IPS DF 4.7 (cell line): ENCODE measurements around the gene ANAPC15.

Source experiments
- DNase-seq: peaks from one replicate; pipeline ENCODE4 v3.0.0-alpha.2; 2013; ENCODE audit warnings: low spot score; ENCODE audit errors: extremely low read depth

The ANAPC15 gene

GRCh38 chr11:72085621-72086351, 26.7 kb downstream of the ANAPC15 start:
- no peak for DNase-seq

GRCh38 chr11:72084965-72085364, 27.5 kb downstream of the ANAPC15 start:
- DNase-seq = no peak

GRCh38 chr11:72084076-72084475, 28.4 kb downstream of the ANAPC15 start:
- no peak for DNase-seq

GRCh38 chr11:72083414-72083813, 29.1 kb downstream of the ANAPC15 start:
- no peak for DNase-seq

- no peak for DNase-seq
These were observed 30.6 kb downstream of the ANAPC15 start for GRCh38 chr11:72081821-72082453.

GRCh38 chr11:72081184-72081644, 31.3 kb downstream of the ANAPC15 start:
- no peak for DNase-seq

GRCh38 chr11:72080326-72081183, 31.9 kb downstream of the ANAPC15 start, which contains the start of the genes LRRC51 and NUMA1:
LRRC51 (plus strand) TSS chr11:72080850; CDS start chr11:72089084, 8,234 bp downstream.
NUMA1 (minus strand) TSS chr11:72080542; CDS start chr11:72035943, 44,599 bp downstream.
- DNase-seq = peak; percentile 99

GRCh38 chr11:72079819-72080325, 32.6 kb downstream of the ANAPC15 start:
- DNase-seq = no peak

GRCh38 chr11:72078477-72078876, 34.0 kb downstream of the ANAPC15 start:
- no peak for DNase-seq

GRCh38 chr11:72075756-72076155, 36.7 kb downstream of the ANAPC15 start:
- DNase-seq = no peak

- DNase-seq = no peak
These were observed 37.4 kb downstream of the ANAPC15 start for GRCh38 chr11:72075109-72075508.

GRCh38 chr11:72072348-72072747, 40.1 kb downstream of the ANAPC15 start:
- DNase-seq = no peak

GRCh38 chr11:72070491-72070890, 42.0 kb downstream of the ANAPC15 start:
- DNase-seq = no peak

GRCh38 chr11:72069787-72070251, 42.7 kb downstream of the ANAPC15 start:
- DNase-seq = no peak

GRCh38 chr11:72069200-72069599, 43.3 kb downstream of the ANAPC15 start:
- DNase-seq = no peak

- DNase-seq = no peak
These were observed 44.8 kb downstream of the ANAPC15 start for GRCh38 chr11:72067676-72068075.

GRCh38 chr11:72067266-72067665, 45.2 kb downstream of the ANAPC15 start:
- no peak for DNase-seq

GRCh38 chr11:72066855-72067254, 45.6 kb downstream of the ANAPC15 start:
- no peak for DNase-seq

GRCh38 chr11:72061739-72062396, 50.6 kb downstream of the ANAPC15 start:
- DNase-seq = no peak
